ENCODE data around the gene MET. TPM values are rescaled to one million over a fixed set of nuclear protein-coding genes. Genes with fewer than 3 reads are reported as not detected.
A peak's percentile ranks its signal among the peaks of the same experiment; 100 is the strongest.
"Not testable (repeated sequence)": the region's sequence is repeated elsewhere in the genome, so short reads cannot be mapped to it uniquely, and the experiment has no call there.

Gene MET
- total RNA-seq, 2 donors from 2014 or later, result 2.5 to 7.3 TPM

GRCh38 chr7:116820149-116820548, 148.2 kb downstream of the MET start:
- peaks cover 6% of the 10 kb centered on the region for H3K27me3 Mint-ChIP-seq (ENCODE audit: insufficient read depth)
- no peak for TF ChIP-seq CTCF (conservative IDR thresholded peaks at IDR 0.05)
- no peak for DNase-seq
- H3K36me3 Mint-ChIP-seq (ENCODE audit: low read depth), result no peaks in the 10 kb centered on the region
- Histone ChIP-seq H3K4me3 (ENCODE audit: low read length) (no peak overlapping the region), H3K9ac (ENCODE audit: extremely low read depth, low read length, poor library complexity, severe bottlenecking) (no peak overlapping the region), H3K4me1 (ENCODE audit: control insufficient read depth, insufficient read depth, low read length) (no peaks in the 10 kb centered on the region), H3K27ac (ENCODE audit: low read depth, low read length) (no peak overlapping the region), H3K27me3 (ENCODE audit: control insufficient read depth, insufficient read depth, low read length, poor library complexity, severe bottlenecking) (no peaks in the 10 kb centered on the region), H3K36me3 (ENCODE audit: control insufficient read depth, insufficient read depth, low read length) (no peaks in the 10 kb centered on the region), H3K9me3 (ENCODE audit: control insufficient read depth, low read length) (no peaks in the 10 kb centered on the region)
- 76 to 84% methylated on average over 3 of the region's 3 CpGs for WGBS, 2 experiments (ENCODE audit: insufficient coverage in 1 of 2, insufficient read length in 1 of 2)
- H3K4me1 Mint-ChIP-seq, result peaks cover 5% of the 10 kb centered on the region
- H3K9me3 Mint-ChIP-seq, result no peaks in the 10 kb centered on the region
- H3K4me3 Mint-ChIP-seq, result no peak overlapping the region
- H3K27ac Mint-ChIP-seq, result no peak overlapping the region

GRCh38 chr7:116821647-116822046, 149.7 kb downstream of the MET start:
- not testable (repeated sequence) for H3K4me1 Mint-ChIP-seq; H3K4me1 ChIP-seq (ENCODE audit: control insufficient read depth, insufficient read depth, low read length); H3K4me3 Mint-ChIP-seq; DNase-seq; H3K27ac ChIP-seq (ENCODE audit: low read depth, low read length); H3K27me3 ChIP-seq (ENCODE audit: control insufficient read depth, insufficient read depth, low read length, poor library complexity, severe bottlenecking); H3K9me3 ChIP-seq (ENCODE audit: control insufficient read depth, low read length); H3K36me3 ChIP-seq (ENCODE audit: control insufficient read depth, insufficient read depth, low read length); H3K4me3 ChIP-seq (ENCODE audit: low read length); H3K27me3 Mint-ChIP-seq (ENCODE audit: insufficient read depth); H3K9me3 Mint-ChIP-seq; H3K9ac ChIP-seq (ENCODE audit: extremely low read depth, low read length, poor library complexity, severe bottlenecking); H3K36me3 Mint-ChIP-seq (ENCODE audit: low read depth); H3K27ac Mint-ChIP-seq
- 92 to 99% methylated on average over 3 to 4 of the region's 4 CpGs for WGBS, 2 experiments (ENCODE audit: insufficient coverage in 1 of 2, insufficient read length in 1 of 2)

DNA sequence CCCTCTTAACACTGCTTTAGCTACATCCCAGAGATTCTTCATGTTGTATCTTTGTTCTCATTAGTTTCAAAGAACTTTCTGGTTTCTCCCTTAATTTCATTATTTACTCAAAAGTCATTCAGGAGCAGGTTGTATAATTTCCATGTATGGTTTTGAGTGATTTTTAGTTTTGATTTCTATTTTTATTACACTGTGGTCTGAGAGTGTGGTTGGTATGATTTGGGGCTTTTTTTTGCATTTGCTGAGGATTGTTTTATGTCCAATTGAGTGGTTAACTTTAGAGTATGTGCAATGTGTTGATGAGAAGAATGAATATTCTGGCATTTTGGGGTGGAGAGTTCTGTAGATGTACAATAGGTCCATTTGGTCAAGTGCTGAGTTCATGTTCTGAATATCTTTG, 152.5 kb downstream of the MET start:
- Histone ChIP-seq H3K4me3 (ENCODE audit: low read length) (no peak overlapping the region), H3K36me3 (ENCODE audit: control insufficient read depth, insufficient read depth, low read length) (no peaks in the 10 kb centered on the region), H3K9ac (ENCODE audit: extremely low read depth, low read length, poor library complexity, severe bottlenecking) (no peak overlapping the region), H3K27ac (ENCODE audit: low read depth, low read length) (no peak overlapping the region), H3K4me1 (ENCODE audit: control insufficient read depth, insufficient read depth, low read length) (no peaks in the 10 kb centered on the region), H3K27me3 (ENCODE audit: control insufficient read depth, insufficient read depth, low read length, poor library complexity, severe bottlenecking) (no peaks in the 10 kb centered on the region), H3K9me3 (ENCODE audit: control insufficient read depth, low read length) (no peaks in the 10 kb centered on the region)
- Mint-ChIP-seq H3K27ac (no peak overlapping the region), H3K27me3 (ENCODE audit: insufficient read depth) (peaks cover 6% of the 10 kb centered on the region), H3K4me1 (peaks cover 5% of the 10 kb centered on the region), H3K9me3 (no peaks in the 10 kb centered on the region), H3K4me3 (no peak overlapping the region), H3K36me3 (ENCODE audit: low read depth) (no peaks in the 10 kb centered on the region)
- TF ChIP-seq CTCF (conservative IDR thresholded peaks at IDR 0.05), result no peak
- no peak for DNase-seq

GRCh38 chr7:116828281-116828680, 156.3 kb downstream of the MET start:
- Mint-ChIP-seq H3K36me3 (ENCODE audit: low read depth) (no peaks in the 10 kb centered on the region), H3K4me1 (no peaks in the 10 kb centered on the region), H3K9me3 (no peaks in the 10 kb centered on the region), H3K4me3 (no peak overlapping the region), H3K27me3 (ENCODE audit: insufficient read depth) (peaks cover 6% of the 10 kb centered on the region), H3K27ac (no peak overlapping the region)
- 90 to 92% methylated on average over 2 to 4 of the region's 4 CpGs for WGBS, 2 experiments (ENCODE audit: insufficient coverage in 1 of 2, insufficient read length in 1 of 2)
- peak; percentile 64 for TF ChIP-seq CTCF (conservative IDR thresholded peaks at IDR 0.05)
- Histone ChIP-seq H3K27ac (ENCODE audit: low read depth, low read length) (no peak overlapping the region), H3K27me3 (ENCODE audit: control insufficient read depth, insufficient read depth, low read length, poor library complexity, severe bottlenecking) (no peaks in the 10 kb centered on the region), H3K4me1 (ENCODE audit: control insufficient read depth, insufficient read depth, low read length) (no peaks in the 10 kb centered on the region), H3K4me3 (ENCODE audit: low read length) (no peak overlapping the region), H3K9ac (ENCODE audit: extremely low read depth, low read length, poor library complexity, severe bottlenecking) (no peak overlapping the region), H3K9me3 (ENCODE audit: control insufficient read depth, low read length) (no peaks in the 10 kb centered on the region), H3K36me3 (ENCODE audit: control insufficient read depth, insufficient read depth, low read length) (no peaks in the 10 kb centered on the region)
- DNase-seq, result peak; percentile 56
